H1 (cell line): ENCODE data around the gene TIMD4. TPM values are rescaled to one million over a fixed set of nuclear protein-coding genes. Genes with fewer than 3 reads are reported as not detected.
A peak's percentile ranks its signal among the peaks of the same experiment; 100 is the strongest.

Experiments
- CTCF ChIA-PET: fragments of 300-600 bp; sonication (Branson Sonifier 250); formaldehyde crosslinking; loops from one replicate; lab custom pipeline; 2021; ENCODE audit not compliant: partially characterized antibody; lab: Charles Lee
- POLR2A ChIA-PET: fragments of 300-600 bp; sonication (Branson Sonifier 250); formaldehyde crosslinking; loops from one replicate; lab custom pipeline; 2021; ENCODE audit warnings: inconsistent platforms; ENCODE audit not compliant: partially characterized antibody; lab: Charles Lee
- DNase-seq, 2 experiments: peaks; one replicate each; pipeline versions ENCODE4 v3.0.0 to v3.0.0-alpha.2; 2010 to 2022; ENCODE audit warnings: low spot score in 2 of 2, low read depth in 1 of 2, mixed read lengths in 1 of 2
- FAIRE-seq: peaks from 2 replicates; lab custom pipeline; 2011; peaks lifted over from hg19 to GRCh38; lab: Jason Lieb, UNC
- H2AFZ ChIP-seq: 2 replicates; pipeline ENCODE4 v1.8.1; 2012; ENCODE audit warnings: low read length, inconsistent platforms
- H2AK5ac ChIP-seq: 2 replicates; pipeline ENCODE4 v1.6.1; 2013; ENCODE audit warnings: low read depth, low read length
- H2BK120ac ChIP-seq: replicated peaks from 2 replicates; pipeline ENCODE3; 2013; ENCODE audit warnings: low read depth, low read length, inconsistent platforms
- H2BK12ac ChIP-seq: 2 replicates; pipeline ENCODE4 v1.6.1; 2013; ENCODE audit warnings: low read depth, low read length
- H2BK15ac ChIP-seq: 2 replicates; pipeline ENCODE4 v1.6.1; 2013; ENCODE audit warnings: low read length
- H2BK20ac ChIP-seq: 2 replicates; pipeline ENCODE4 v1.6.1; 2013; ENCODE audit warnings: low read length
- H2BK5ac ChIP-seq: 2 replicates; pipeline ENCODE4 v1.6.1; 2013; ENCODE audit warnings: low read depth, low read length
- H3K14ac ChIP-seq: 2 replicates; pipeline ENCODE4 v1.6.1; 2013; ENCODE audit warnings: inconsistent platforms; ENCODE audit not compliant: insufficient read length
- H3K18ac ChIP-seq: 2 replicates; pipeline ENCODE4 v1.6.1; 2013; ENCODE audit warnings: low read length; ENCODE audit errors: extremely low read depth
- H3K23ac ChIP-seq: 2 replicates; pipeline ENCODE4 v1.6.1; 2013; ENCODE audit warnings: inconsistent platforms; ENCODE audit not compliant: insufficient read length
- H3K23me2 ChIP-seq: 2 replicates; pipeline ENCODE4 v1.6.1; 2013; ENCODE audit warnings: low read depth, low read length
- H3K27ac ChIP-seq: 2 replicates; pipeline ENCODE4 v1.6.1; 2011; ENCODE audit warnings: low read depth, low read length, inconsistent platforms
- H3K27me3 ChIP-seq, 4 experiments: replicated peaks in 1 of 4; 1 replicate in 1 of 4; 2 replicates in 3 of 4; pipeline versions ENCODE4 v1.6.1 to v1.8.1; 2011 to 2013; ENCODE audit warnings: low read length in 3 of 4, mild to moderate bottlenecking in 3 of 4, inconsistent platforms in 2 of 4, mixed read lengths in 2 of 4, moderate library complexity in 1 of 4; ENCODE audit not compliant: control insufficient read depth in 3 of 4, insufficient read depth in 3 of 4; ENCODE audit errors: extremely low read depth in 1 of 4
- H3K36me3 ChIP-seq, 4 experiments: 2 replicates each; pipeline versions ENCODE4 v1.6.1 to v1.8.1; 2011 to 2013; ENCODE audit warnings: mild to moderate bottlenecking in 4 of 4, low read length in 3 of 4, moderate library complexity in 2 of 4, control low read depth in 1 of 4, inconsistent platforms in 1 of 4; ENCODE audit not compliant: insufficient read depth in 4 of 4, control insufficient read depth in 2 of 4
- H3K4ac ChIP-seq: replicated peaks from 2 replicates; pipeline ENCODE3; 2013; ENCODE audit warnings: low read length, low read depth, mixed read lengths, inconsistent platforms; ENCODE audit not compliant: insufficient read length
- H3K4me1 ChIP-seq, 4 experiments: replicated peaks in 1 of 4; 1 replicate in 1 of 4; 2 replicates in 3 of 4; pipeline versions ENCODE4 v1.6.1 to v1.8.1; 2011 to 2013; ENCODE audit warnings: low read length in 3 of 4, inconsistent platforms in 2 of 4, mixed read lengths in 1 of 4; ENCODE audit not compliant: insufficient read depth in 4 of 4, control insufficient read depth in 3 of 4
- H3K4me2 ChIP-seq, 2 experiments: 2 replicates each; pipeline versions ENCODE4 v1.6.1 to v1.8.1; 2011 to 2013; ENCODE audit warnings: low read depth in 2 of 2, low read length in 2 of 2, control low read depth in 1 of 2, inconsistent platforms in 1 of 2, mild to moderate bottlenecking in 1 of 2; ENCODE audit not compliant: insufficient read depth in 1 of 2
- H3K4me3 ChIP-seq, 4 experiments: fragments of 200-600, 300-600 bp in 1 of 4; sonication (generic), shearing (Covaris generic), sonication (Bioruptor Twin) in 1 of 4; 2 replicates each; pipeline versions ENCODE4 v1.5.1 to v1.8.1; 2011 to 2016; ENCODE audit warnings: low read length in 4 of 4, low read depth in 3 of 4, control low read depth in 2 of 4, inconsistent platforms in 2 of 4, mild to moderate bottlenecking in 2 of 4, mixed read lengths in 1 of 4, moderate library complexity in 1 of 4; ENCODE audit not compliant: insufficient read depth in 2 of 4; ENCODE audit errors: extremely low read depth in 1 of 4
- H3K56ac ChIP-seq: replicated peaks from 2 replicates; pipeline ENCODE3; 2013; ENCODE audit warnings: low read depth, mild to moderate bottlenecking, mixed read lengths, low read length, inconsistent platforms; ENCODE audit not compliant: insufficient read length
- H3K79me1 ChIP-seq: 2 replicates; pipeline ENCODE4 v1.6.1; 2013; ENCODE audit warnings: low read depth, low read length, control low read depth
- H3K79me2 ChIP-seq, 2 experiments: 2 replicates each; pipeline versions ENCODE4 v1.6.1 to v1.8.1; 2012 to 2013; ENCODE audit warnings: low read length in 2 of 2, mild to moderate bottlenecking in 2 of 2, inconsistent platforms in 1 of 2; ENCODE audit not compliant: insufficient read depth in 2 of 2, control insufficient read depth in 1 of 2
- H3K9ac ChIP-seq, 4 experiments: replicated peaks in 1 of 4; 1 replicate in 1 of 4; 2 replicates in 3 of 4; pipeline versions ENCODE4 v1.6.1 to v1.8.1; 2011 to 2013; ENCODE audit warnings: low read depth in 3 of 4, low read length in 3 of 4, control low read depth in 2 of 4, mild to moderate bottlenecking in 2 of 4, moderate library complexity in 2 of 4, inconsistent platforms in 1 of 4; ENCODE audit errors: extremely low read depth in 1 of 4
- H3K9me3 ChIP-seq, 2 experiments: 2 replicates each; pipeline versions ENCODE4 v1.6.1 to v1.8.1; 2012 to 2013; ENCODE audit warnings: mild to moderate bottlenecking in 2 of 2, moderate library complexity in 2 of 2, control low read depth in 1 of 2, inconsistent platforms in 1 of 2, low read depth in 1 of 2, low read length in 1 of 2, mixed read lengths in 1 of 2; ENCODE audit not compliant: insufficient read depth in 2 of 2
- H4K20me1 ChIP-seq, 2 experiments: replicated peaks in 1 of 2; 2 replicates each; pipeline versions ENCODE3 to v1.8.1; 2011 to 2013; ENCODE audit warnings: inconsistent platforms in 2 of 2, low read length in 2 of 2, mild to moderate bottlenecking in 1 of 2; ENCODE audit not compliant: insufficient read depth in 2 of 2, control insufficient read depth in 1 of 2
- H4K5ac ChIP-seq: 2 replicates; pipeline ENCODE4 v1.6.1; 2013; ENCODE audit warnings: low read length, low read depth, mixed read lengths, inconsistent platforms; ENCODE audit not compliant: insufficient read length
- H4K8ac ChIP-seq: 2 replicates; pipeline ENCODE4 v1.8.0; 2013; ENCODE audit warnings: mild to moderate bottlenecking, moderate library complexity, low read length, inconsistent platforms; ENCODE audit not compliant: insufficient read depth; ENCODE audit errors: extremely low read depth
- H4K91ac ChIP-seq: replicated peaks from 2 replicates; pipeline ENCODE3; 2013; ENCODE audit warnings: low read length, mixed read lengths, inconsistent platforms; ENCODE audit not compliant: insufficient read length
- BCL11A ChIP-seq, 2 experiments: IDR thresholded peaks; one replicate each; pipeline ENCODE4 v1.6.1; 2011; ENCODE audit warnings: low read depth in 2 of 2, low read length in 2 of 2, mild to moderate bottlenecking in 2 of 2
- BRCA1 ChIP-seq: IDR thresholded peaks from 2 replicates; pipeline ENCODE4 v1.6.1; 2012; ENCODE audit warnings: low read depth, low read length, improper control_type of control experiment
- EZH2 ChIP-seq: fragments of 200-600 bp; sonication (generic); IDR thresholded peaks from 2 replicates; pipeline ENCODE4 v1.7.1; 2012; ENCODE audit warnings: low read depth, mild to moderate bottlenecking, moderate library complexity, low read length, inconsistent platforms; ENCODE audit not compliant: severe bottlenecking
- GABPA ChIP-seq: IDR thresholded peaks from 2 replicates; pipeline ENCODE4 v1.6.1; 2011; ENCODE audit warnings: mild to moderate bottlenecking, low read length, moderate library complexity, borderline replicate concordance; ENCODE audit not compliant: insufficient read depth
- GTF2F1 ChIP-seq: IDR thresholded peaks from 2 replicates; pipeline ENCODE4 v1.6.1; 2012; ENCODE audit warnings: low read depth, low read length, improper control_type of control experiment, borderline replicate concordance
- JUN ChIP-seq: IDR thresholded peaks from 2 replicates; pipeline ENCODE4 v1.6.1; 2011; ENCODE audit warnings: low read depth, mild to moderate bottlenecking, improper control_type of control experiment, low read length
- MAFK ChIP-seq: IDR thresholded peaks from 2 replicates; pipeline ENCODE4 v1.6.1; 2012; ENCODE audit warnings: low read depth, mild to moderate bottlenecking, improper control_type of control experiment, low read length
- NRF1 ChIP-seq: IDR thresholded peaks from 2 replicates; pipeline ENCODE4 v1.6.1; 2011; ENCODE audit warnings: mild to moderate bottlenecking, low read depth, low read length, improper control_type of control experiment
- POLR2AphosphoS5 ChIP-seq: IDR thresholded peaks from 2 replicates; pipeline ENCODE4 v1.6.1; 2011; ENCODE audit warnings: low read depth, low read length
- RNF2 ChIP-seq: fragments of 200-900, 300-1000 bp; sonication (generic); IDR thresholded peaks from 2 replicates; pipeline ENCODE4 v1.7.1; 2016; ENCODE audit warnings: borderline replicate concordance, low read depth, mild to moderate bottlenecking, antibody characterized with exemption, low read length; ENCODE audit not compliant: poor library complexity, severe bottlenecking; ENCODE audit errors: missing control alignments
- TAF7 ChIP-seq: optimal IDR thresholded peaks from 2 replicates; pipeline ENCODE3; 2011; ENCODE audit warnings: low read depth, mild to moderate bottlenecking, inconsistent platforms, low read length, moderate library complexity, borderline replicate concordance
- TBP ChIP-seq: IDR thresholded peaks from 2 replicates; pipeline ENCODE4 v1.6.1; 2011; ENCODE audit warnings: low read depth, low read length, improper control_type of control experiment
- USF2 ChIP-seq: IDR thresholded peaks from 2 replicates; pipeline ENCODE4 v1.6.1; 2011; ENCODE audit warnings: low read length, improper control_type of control experiment
- WGBS, 2 experiments: shearing (Covaris generic) in 1 of 2; methylation state at CpG; one replicate each; pipeline versions ENCODE4 v1.1.6 to v1.1.7; 2013 to 2015; ENCODE audit warnings: low lambda C conversion rate in 2 of 2, mixed read lengths in 2 of 2, inconsistent platforms in 1 of 2, low coverage in 1 of 2, missing lambda C conversion rate in 1 of 2; ENCODE audit not compliant: insufficient replicate concordance in 2 of 2, insufficient coverage in 1 of 2, insufficient read length in 1 of 2; ENCODE audit errors: extremely low coverage in 1 of 2, missing lambda C conversion rate in 1 of 2; 5-methylcytosine and 5-hydroxymethylcytosine counted together
- polyA plus RNA-seq, 7 experiments: library from polyadenylated mRNA; depleted of rRNA in 3 of 7; stranded (reverse) in 5 of 7; unstranded in 2 of 7; fragments of >200 nt in 5 of 7; fragments of 200-250 nt in 2 of 7; gene quantifications; 1 replicate in 5 of 7; 2 replicates in 1 of 7; 4 replicates in 1 of 7; pipeline versions ENCODE4 v1.2.1 to v1.2.3, GENCODE V29; 2011 to 2013; ENCODE audit warnings: missing spikeins in 2 of 7, mixed read lengths in 2 of 7
- total RNA-seq: library from RNA; stranded (reverse); fragmentation: NEBNext Ultra II Directional; extraction: Animal tissue kit (Norgen Biotek cat#: 25700); gene quantifications from 2 replicates; pipeline ENCODE4 v1.2.1, GENCODE V29; 2021

TIMD4 gene
- total and polyA plus RNA-seq, 2 of the 8 experiments (the other 6 are each of a cell fraction or from before 2014, with no cell fraction given) = not detected

GRCh38 chr5:156906807-156907206 is 56.2 kb downstream of the TIMD4 start:
- Histone ChIP-seq H2BK120ac (no peak overlapping the region), H3K4me2 (no peak overlapping the region), H3K9me3 (no peaks in the 10 kb centered on the region), H3K36me3 (no peaks in the 10 kb centered on the region), H3K9ac (no peak overlapping the region), H3K79me1 (no peaks in the 10 kb centered on the region), H4K91ac (no peak overlapping the region), H3K14ac (no peak overlapping the region), H3K27me3 (peaks cover 0 to 4% (median 1%) of the 10 kb centered on the region in 4 experiments; a peak in 1 of 7 replicates), H2AK5ac (no peak overlapping the region), H4K20me1 (no peaks in the 10 kb centered on the region), H3K56ac (no peak overlapping the region), H3K23me2 (no peaks in the 10 kb centered on the region), H4K5ac (no peak overlapping the region), H3K23ac (no peak overlapping the region), H2BK15ac (no peak overlapping the region), H2BK5ac (0 out of 2 replicates have a peak overlapping the region, but pooled peaks have one; percentile 12), H3K4me3 (no peak overlapping the region), H3K79me2 (no peaks in the 10 kb centered on the region), H2AFZ (peak overlapping the region; percentile 24; the same call in 1 of the 2 replicates), H3K4ac (no peak overlapping the region), H2BK12ac (no peak overlapping the region; the same call in 1 of the 2 replicates), H3K4me1 (no peaks in the 10 kb centered on the region), H2BK20ac (0 out of 2 replicates have a peak overlapping the region, but pooled peaks have one; percentile 17), H3K27ac (no peak overlapping the region), H3K18ac (0 out of 2 replicates have a peak overlapping the region, but pooled peaks have one; percentile 14), H4K8ac (no peak overlapping the region)
- ChIA-PET CTCF (interaction anchor here (0.7 kb wide), 1 partner anchor 963 kb away, joined by 3 read pairs; no protein-coding TSS in a partner anchor), POLR2A (no interaction called here)
- no peak for DNase-seq
- 88% methylated on average over 3 of the region's 3 CpGs; no CpG with 5 or more reads in 1 of the 2 experiments for WGBS, 2 experiments
- FAIRE-seq = no peak
- TF ChIP-seq BRCA1 (no peak), USF2 (no peak), TBP (no peak), POLR2AphosphoS5 (no peak), GTF2F1 (no peak), MAFK (no peak), JUN (no peak), BCL11A (IDR thresholded peaks at IDR 0.05; ENCODE audit: low read depth in 2 of 2, low read length in 2 of 2) (no peak), NRF1 (no peak), RNF2 (no peak), GABPA (no peak), TAF7 (no peak), EZH2 (no peak)
